GM21717 (cell line): Measurements from ENCODE around the gene AFF3.
"Not testable (repeated sequence)": the region's sequence is repeated elsewhere in the genome, so short reads cannot be mapped to it uniquely, and the experiment has no call there.

Experiments
- ATAC-seq: cut with Tn5 transposase; IDR thresholded peaks from one replicate; pipeline ENCODE4 v1.9.1; 2021; ENCODE audit warnings: mild to moderate bottlenecking, moderate library complexity; ENCODE audit not compliant: unreplicated experiment

The AFF3 gene

DNA sequence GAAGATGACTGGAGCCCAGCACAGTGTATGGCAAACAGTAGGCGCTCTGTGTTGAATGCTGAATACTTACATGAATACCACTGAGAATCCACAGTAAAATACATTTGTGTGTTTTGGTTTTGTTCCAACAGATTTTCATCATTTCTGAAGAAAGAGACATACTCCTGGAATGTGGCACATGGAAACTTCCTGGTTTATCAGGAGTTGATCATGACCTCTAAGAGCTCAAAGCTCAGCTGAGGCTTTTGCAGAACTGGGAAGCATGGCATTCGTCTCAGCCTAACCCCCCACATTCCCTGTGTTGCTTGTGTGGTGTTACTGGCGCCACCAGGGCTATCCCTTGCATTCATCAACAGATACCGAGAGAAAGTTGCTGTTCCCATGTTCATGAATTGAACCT, 335.6 kb downstream of the AFF3 start:
- no peak for ATAC-seq

DNA sequence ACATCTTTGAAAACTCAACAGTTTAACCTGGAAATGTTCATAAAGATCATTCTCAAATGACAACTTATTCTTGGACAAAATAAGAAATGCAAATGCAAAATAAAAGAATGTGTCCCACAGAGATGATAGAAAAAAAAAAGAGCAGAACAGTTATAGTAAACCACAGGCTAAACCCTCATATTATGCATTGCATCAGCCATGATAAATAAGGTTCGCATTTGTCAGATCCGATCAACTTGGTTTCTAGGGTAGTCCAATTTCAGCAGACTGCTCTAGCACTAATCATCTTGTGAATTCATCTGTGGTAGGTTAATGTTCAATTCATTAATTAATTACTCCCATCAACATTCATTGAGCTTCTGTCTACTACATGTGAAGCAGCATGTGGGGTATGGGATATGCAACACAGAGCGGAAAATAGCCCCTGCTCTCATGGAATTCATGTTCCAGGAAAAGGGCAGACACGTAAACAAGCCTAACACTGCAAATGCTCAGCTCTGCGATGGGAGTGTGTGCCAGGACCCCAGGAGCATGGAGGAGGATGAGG, 336.4 kb downstream of the AFF3 start:
- no peak for ATAC-seq

DNA sequence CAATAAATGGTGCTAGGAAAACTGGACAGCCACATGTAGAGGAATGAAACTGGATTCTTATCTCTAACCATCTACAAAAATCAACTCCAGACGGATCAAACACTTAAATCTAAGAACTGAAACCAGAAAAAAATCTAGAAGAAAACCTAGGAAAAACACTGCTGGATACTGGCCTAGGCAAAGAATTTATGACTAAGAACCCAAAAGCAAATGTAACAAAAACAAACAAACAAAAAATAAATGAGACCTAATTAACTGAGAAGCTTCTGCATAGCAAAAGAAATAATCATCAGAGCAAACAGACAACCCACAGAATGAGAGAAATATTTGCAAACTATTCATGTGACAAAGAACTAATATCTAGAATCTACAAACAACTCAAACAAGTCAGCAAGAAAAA, 338.5 kb downstream of the AFF3 start:
- no peak for ATAC-seq

DNA sequence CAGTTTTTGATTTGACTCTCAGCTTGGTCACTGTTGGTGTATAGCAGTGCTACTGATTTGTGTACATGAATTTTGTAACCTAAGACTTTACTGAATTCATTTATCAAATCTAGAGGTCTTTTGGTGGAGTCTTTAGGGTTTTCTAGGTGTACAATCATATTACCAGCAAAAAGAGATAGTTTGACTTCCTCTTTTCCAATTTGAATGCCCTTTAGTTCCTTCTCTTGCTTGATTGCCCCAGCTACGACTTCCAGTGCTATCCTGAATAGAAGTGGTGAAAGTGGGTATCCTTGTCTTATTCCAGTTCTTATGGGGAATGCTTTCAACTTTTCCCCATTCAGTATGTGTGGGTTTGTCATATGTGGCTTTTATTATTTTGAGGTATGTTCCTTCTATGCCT, 339.7 kb downstream of the AFF3 start:
- ATAC-seq = no peak

DNA sequence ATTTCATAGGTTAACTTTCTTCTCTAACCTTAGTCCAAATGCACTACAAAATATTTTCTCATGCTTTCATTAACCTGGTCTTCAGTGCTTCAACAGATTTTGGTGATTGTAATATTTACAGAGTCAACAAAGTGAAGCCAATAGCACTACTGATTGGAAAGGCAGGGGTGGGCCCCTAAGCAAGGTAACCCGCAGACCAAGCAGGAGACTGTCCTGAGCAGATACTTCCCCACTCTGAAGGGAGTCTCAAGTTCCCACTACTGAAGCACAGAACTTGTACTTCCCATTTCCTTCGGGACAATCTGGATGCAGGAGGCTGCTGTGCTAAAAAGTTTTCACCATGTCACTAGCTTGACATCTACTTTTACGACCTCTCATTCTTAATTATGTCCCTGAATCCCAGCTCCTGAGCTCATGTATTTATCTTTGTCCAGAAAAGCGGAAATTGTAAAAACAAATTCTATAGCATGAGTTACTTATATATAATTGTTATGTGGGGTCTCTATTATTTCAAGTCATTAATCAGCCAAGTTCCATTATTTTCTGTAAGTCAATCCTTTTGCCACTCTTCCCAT, 341.0 kb downstream of the AFF3 start:
- no peak for ATAC-seq

DNA sequence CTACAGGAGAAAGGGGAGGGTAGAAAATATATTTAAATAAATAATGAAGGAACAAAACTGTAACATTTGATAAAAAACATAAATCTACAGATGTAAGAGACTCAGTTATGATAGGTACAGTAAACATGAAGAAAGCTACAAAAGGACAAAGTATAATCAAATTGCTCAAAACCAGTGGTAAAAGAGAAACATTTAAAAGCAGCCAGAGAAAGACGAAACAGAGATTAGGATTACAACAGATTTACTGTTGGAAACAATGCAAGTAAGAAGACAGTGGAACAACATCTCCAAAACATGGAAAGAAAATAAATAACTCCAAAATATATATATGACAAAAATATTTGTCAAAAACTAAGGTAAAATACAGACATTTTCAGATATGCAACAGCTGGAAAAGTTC, 344.9 kb downstream of the AFF3 start:
- ATAC-seq = no peak

DNA sequence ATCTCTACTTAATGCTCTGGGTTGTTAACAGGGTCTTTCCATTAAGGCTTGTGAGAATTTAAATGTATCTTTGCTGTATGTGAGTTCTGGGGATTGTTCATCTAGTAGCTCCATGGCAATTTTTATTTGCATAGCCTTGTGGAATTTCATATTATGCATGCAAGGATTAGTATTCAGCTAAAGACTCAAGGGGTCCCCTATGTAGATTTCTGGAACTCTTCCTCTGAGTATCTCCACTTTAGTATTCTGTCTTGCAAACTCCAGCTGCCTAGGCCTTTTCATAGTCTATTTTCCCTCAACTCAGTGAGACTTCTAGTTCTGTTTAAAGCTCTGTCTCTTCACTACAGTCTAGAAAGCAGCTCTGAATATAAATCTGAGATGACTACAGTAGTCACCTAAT, 348.0 kb downstream of the AFF3 start:
- ATAC-seq = no peak

DNA sequence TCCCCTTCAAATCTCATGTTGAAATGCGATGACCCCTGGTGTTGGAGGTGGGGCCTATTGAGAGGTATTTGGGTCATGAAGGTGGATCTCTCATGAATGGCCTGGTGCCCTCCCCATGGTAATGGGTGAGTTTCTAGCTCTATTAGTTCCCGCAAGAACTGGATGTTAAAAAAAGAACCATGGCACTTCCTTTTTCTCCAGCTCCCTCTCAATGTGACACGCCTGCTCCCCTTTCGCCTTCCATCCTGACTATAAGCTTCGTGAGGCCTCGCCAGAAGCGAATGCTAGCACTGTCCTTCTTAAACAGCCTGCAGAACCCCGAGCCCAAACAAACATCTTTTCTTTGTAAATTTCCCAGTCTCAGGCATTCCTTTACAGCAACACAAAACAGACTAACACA, 349.4 kb downstream of the AFF3 start:
- no peak for ATAC-seq

DNA sequence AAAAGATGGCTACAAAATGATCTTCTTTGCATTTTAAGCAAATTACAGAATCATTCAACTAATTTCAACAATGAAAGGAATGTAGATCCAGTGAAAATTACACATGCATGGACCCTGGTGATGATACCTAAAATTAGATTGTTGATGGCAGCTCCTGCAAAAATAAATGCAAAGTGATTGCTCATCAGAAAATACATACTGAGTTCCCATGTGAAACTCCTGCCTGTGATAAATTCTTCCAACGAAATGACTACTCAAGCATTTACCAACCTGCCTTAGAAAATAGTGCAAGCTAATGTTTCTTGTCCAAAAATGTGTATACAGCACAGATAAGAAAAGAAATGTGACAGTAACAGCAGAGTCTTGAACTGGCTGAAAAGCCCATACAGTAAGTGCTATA, 352.5 kb downstream of the AFF3 start:
- ATAC-seq = no peak

DNA sequence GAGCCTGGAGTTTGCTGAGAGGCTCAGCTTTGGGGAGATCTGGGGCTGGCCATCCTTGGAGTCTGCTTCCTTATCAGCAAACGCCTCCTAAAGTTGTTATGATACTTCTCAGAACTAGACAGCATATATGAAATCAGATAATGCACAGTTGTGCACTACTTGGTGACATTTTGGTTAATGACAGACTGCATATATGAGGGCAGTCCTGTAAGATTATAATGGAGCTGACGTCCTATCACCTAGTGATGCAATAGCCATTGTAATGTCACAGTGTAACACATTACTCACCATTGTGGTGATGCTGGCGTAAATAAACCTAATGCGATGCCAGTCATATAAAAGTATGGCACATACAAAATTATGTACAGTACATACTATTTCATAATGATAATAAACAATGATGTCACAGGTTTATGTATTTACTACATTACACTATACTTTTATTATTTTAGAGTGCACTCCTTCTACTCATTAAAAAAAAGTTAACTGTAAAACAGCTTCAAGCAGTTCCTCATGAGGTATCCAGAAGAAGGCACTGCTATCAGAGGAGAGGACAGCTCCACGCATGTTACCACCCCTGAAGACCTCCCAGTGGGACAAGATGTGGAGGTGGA, 354.5 kb downstream of the AFF3 start:
- ATAC-seq = no peak

DNA sequence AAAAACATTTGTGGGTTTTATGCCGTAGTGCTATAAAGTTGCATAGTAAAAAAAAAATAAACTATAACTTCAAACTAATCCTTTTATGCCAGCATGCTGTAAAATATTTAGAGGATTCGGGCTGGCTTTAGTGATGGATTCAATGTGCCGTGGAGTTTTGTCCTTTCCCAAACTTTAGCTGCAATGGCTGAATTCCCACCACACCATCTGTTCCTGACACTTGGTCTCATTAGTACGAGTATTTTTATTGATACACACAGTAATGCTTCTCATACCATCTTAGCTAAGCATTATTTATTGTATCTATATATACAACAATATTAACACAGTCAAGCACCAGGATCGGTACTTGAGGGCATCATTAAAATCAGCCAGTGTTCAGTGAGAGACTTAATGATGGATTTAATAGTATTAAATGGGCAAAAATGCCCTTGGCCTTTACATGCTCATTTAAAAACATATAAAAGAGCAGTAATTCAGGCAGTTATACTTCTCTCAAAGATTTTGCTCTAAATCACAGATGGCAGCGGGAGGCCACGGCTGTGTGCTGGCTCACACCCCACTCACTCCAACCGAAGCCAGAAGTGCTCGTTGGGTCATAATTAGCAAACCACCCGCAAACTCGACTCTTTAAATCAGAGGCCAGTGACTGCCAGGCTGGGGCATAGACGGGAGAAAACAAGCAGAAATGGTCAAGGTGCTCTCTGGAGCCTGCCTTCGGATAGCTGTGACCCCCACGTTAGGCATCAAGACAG, 355.6 kb downstream of the AFF3 start:
- ATAC-seq = no peak

DNA sequence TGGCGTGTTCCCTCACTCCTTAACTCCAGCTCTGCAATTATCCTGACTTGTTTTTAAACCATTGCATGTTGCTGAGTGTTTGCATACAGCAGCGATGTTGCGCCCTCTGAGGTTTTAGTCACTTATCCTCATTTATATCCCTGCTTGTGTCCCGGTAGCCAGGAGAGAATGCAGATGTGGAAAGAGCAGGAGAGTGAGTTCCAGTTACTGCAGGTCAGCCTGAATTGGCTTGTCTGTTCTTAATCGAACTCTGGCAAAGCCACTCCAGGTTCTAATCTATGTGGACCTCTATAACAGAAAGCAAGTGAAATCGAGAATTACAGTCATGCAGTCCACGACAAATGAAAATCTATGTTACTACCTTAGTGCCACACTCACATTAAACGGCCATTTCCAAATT, 357.4 kb downstream of the AFF3 start:
- no peak for ATAC-seq

DNA sequence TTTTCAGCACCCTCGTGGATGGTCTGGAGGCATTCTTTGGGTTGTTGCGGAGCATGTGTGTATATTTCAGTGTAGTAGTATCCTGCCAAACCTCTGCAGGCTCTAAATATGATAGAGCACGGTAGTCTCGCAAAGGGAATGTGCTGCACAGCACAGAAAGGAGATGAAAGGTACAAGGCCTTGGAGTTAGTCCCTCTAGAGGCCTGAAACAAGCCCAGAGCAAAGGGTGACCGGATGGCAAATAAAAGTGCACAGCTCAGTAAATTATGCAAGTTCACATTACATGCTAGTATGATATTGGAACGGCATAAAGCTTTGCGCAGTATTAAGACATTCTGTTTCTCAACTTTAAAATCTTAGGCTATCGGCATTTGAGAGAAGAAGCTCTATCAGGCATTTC, 358.1 kb downstream of the AFF3 start:
- ATAC-seq = no peak

DNA sequence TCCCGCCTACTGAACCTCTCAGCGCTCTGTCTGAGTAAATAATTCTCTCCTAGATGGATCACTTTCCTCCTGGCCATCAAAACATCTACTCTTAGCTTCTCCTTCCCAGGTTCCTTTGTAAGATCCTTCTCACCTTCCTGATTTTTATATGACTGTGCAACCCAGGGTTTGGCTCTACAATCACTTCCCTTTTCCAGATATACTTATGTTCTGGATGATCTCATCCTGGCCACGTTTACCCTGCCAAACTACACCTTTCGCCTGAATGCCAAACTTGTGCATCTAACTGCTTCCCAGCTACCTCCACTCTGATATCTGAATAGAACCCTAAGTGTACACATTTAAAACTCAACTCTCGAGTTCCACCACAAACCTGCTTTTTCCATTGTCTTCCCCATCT, 362.1 kb downstream of the AFF3 start:
- ATAC-seq = no peak

DNA sequence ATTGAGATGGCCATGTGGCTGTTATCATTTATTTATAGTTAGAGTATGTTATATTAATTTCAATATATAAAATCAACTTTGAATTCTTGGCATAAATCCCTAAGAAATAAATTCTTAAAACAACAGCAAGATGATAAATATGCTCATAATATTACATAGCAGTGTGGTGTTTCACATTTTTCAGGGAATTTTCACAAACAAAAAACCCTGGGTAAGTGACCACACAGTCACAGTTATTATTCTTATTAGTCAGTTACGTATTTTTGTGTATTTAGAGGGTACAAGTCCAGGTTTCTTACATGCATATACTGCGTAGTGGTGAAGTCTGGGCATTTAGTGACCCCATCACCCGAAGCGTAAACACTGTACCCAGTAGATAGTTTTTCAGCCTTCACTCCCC, 363.1 kb downstream of the AFF3 start:
- ATAC-seq = no peak

DNA sequence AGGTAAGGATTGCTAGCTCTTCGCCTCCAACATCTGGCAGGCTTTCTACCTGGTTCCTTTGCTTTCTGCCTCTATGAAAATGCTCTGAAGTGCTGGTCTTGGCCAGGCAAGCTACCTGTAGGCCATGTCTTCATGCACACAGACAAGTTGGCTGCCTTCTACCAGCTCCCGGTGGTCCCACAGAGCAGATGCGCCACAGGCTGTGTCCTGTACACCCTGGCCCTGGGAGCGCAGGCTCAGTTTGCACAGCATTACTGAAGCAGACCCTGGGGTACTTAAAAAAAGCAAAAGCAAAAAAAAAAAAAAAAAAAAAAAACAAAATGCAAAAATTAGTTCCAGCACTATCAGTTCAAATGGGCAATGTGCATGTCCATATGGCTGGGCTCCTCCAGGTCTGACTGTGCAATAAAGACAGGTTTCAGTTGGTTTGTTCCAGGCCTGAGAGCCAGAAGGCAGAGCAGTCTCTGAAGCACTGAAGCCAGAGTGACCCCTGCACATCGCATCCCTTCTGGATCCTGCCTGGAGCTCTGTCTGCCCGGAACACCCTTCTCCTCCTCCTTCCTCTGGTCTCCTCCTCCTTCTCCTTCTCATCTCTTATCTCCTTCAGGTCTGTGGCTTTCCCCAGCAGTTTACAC, 364.6 kb downstream of the AFF3 start:
- ATAC-seq = no peak

DNA sequence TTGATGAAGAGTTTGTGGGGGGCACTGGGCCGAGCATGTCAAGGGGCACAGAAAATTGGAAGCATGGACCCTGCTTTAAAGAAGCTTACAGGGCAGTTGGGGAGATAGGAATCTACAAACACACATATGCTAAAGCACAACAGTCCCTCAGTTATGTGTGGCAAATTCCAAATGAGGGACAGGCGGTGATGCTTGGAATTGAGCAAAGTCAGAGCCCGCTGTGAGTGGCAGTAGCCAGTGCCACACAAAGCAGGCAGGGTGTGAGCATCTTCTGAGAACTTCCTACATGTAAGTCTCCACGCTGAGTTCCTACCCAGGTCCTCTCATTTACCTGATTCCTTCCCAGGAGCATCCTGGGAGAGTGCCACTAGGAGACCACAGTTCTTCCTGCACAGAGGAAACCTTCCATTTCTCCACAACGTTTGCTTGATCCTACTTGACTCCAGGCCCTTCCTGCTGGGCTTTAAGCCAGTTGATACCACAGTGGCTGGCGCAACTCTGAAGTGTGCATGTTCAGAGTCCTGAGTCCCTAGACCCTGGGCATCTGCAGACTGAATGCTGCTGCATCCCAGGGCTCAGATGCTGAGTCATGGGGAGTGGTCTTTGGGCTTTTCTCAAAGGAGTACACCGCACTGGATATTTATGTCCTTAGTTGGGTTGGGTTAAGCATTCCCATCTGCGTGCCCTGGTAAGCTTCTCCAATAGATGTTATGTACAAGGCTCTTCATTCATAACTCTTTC, 365.3 kb downstream of the AFF3 start:
- no peak for ATAC-seq

DNA sequence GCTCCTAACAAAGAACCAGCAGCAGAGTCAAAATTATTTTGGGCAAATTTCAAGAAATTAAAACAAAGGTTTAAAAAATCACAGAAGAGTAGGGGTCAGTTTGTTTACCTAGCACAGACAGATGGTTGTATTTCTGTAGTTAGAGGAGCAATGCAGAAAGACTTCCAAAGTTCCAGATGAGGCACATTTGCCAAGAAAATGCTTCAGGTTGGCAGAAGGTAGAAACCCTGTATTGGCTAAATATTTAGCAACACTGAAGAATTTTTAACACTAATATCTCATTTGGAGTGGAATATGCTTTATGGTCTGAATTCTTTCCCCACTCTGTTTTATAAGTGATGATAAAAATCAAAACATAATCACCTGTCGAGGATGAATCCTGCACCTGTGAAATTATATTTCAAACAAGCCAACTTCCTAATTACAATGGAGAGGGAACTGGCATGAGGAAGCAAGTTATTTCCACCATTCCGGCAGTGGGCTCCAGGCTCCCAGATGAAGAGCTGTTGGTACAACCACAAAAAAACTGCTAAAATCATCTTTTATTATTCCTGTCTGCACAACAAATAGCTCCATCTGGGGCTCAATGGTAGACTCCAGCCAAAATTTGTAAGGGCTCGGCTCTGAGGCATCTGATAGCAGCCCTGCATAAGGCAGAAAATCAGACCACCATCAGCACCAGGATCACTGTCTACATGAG, 366.0 kb downstream of the AFF3 start:
- ATAC-seq = no peak

DNA sequence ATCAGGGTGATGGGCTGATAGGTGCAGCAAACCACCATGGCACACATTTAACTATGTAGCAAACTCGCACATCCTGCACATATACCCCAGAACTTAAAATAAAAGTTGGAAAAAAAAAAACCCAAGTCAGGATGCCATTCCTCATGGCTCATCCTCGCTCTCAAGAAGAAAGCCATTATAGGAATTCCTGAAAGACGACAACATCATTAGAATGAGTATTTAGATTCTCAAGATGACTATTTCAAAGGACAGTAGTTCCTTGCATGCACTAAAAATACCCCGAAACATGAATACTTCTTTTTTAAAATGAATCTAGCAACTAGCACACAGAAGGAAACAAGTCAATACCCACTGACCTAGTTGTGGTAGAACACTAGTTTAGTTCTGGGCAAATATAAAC, 366.8 kb downstream of the AFF3 start:
- no peak for ATAC-seq

DNA sequence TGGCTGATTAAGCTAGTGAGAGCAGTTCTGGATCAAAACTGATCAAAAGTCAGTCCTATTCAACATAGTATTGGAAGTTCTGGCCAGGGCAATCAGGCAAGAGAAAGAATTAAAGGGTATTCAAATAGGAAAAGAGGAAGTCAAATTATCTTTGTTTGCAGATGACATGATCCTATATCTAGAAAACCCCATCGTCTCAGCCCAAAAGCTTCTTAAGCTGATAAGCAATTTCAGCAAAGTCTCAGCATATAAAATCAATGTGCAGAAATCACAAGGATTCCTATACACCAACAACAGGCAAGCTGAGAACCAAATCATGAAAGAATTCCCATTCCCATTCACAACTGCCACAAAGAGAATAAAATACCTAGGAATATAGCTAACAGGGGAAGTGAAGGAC, 368.7 kb downstream of the AFF3 start:
- not testable (repeated sequence) for ATAC-seq
